Measurements from ENCODE around the gene UNC5CL. TPM values are rescaled to one million over a fixed set of nuclear protein-coding genes. Genes with fewer than 3 reads are reported as not detected.

Gene UNC5CL
- total RNA-seq, 1 experiment from 2014 or later: 4.5 TPM

DNA sequence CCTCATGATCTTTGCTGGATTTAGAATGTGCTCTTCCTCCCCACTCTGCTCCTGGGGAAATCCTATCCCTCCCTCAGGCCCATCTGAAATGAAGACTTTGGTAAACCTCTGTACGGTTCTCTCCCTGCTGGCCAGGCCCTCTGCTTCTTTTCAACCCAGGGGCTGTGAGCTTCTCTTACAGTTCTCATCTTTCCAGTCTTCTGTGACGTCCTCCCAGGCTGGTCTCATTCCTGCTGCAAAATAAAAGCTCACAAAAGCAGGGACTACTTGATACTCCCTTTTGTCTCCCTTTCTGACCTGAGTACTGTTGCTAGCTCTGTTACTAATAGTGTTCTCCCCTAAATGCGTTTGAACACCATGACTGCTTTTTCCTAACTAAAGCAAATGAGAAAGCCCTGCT is 46.3 kb downstream of the UNC5CL start:
- ChIA-PET POLR2A (no interaction called here), CTCF (interaction anchor here (1.7 to 3.2 kb wide), 2 partner anchors 35 to 80 kb away, joined by 3 to 15 read pairs; no protein-coding TSS in a partner anchor)
- peaks cover 29% of the 10 kb centered on the region for H3K4me1 Mint-ChIP-seq
- H3K4me3 Mint-ChIP-seq: no peak overlapping the region
- H3K27ac Mint-ChIP-seq: no peak overlapping the region
- DNase-seq (ENCODE audit: low spot score) (no peak), ATAC-seq (no peak)
- peaks cover 17% of the 10 kb centered on the region for H3K27me3 Mint-ChIP-seq (ENCODE audit: low read depth)
- no peak for TF ChIP-seq TCF7 (CRISPR knock-in tag; IDR thresholded peaks at IDR 0.05; ENCODE audit: low read depth)
- TF ChIP-seq, protein P1, sequence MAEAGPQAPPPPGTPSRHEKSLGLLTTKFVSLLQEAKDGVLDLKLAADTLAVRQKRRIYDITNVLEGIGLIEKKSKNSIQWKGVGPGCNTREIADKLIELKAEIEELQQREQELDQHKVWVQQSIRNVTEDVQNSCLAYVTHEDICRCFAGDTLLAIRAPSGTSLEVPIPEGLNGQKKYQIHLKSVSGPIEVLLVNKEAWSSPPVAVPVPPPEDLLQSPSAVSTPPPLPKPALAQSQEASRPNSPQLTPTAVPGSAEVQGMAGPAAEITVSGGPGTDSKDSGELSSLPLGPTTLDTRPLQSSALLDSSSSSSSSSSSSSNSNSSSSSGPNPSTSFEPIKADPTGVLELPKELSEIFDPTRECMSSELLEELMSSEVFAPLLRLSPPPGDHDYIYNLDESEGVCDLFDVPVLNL (CRISPR knock-in tag; IDR thresholded peaks at IDR 0.05; ENCODE audit: borderline replicate concordance, low read depth): no peak
- no peaks in the 10 kb centered on the region for H3K36me3 Mint-ChIP-seq
- peaks cover 10% of the 10 kb centered on the region for H3K9me3 Mint-ChIP-seq

DNA sequence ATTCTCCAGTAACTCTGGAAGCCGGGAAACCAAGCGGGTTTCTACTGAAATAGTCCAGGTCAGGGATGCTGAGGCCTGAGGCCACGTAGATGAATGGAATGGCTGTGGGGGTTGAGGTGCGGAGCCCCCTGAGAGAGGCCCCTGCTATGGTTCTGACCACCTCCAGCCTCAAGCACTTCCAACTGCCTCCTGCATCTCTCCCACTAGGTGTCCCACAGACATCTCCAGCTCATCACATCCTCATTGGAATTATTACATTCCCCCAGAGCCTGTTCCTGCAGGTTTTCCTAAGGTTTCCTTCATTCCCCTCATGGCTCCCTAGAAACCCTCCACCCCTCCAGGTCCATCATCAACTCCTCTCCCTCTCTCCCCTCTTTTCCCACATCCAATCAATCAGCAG is 48.7 kb downstream of the UNC5CL start:
- no peaks in the 10 kb centered on the region for H3K36me3 Mint-ChIP-seq
- H3K4me3 Mint-ChIP-seq: no peak overlapping the region
- H3K27me3 Mint-ChIP-seq (ENCODE audit: low read depth): peaks cover 17% of the 10 kb centered on the region
- H3K4me1 Mint-ChIP-seq: peaks cover 8% of the 10 kb centered on the region
- ATAC-seq (peak; percentile 64), DNase-seq (ENCODE audit: low spot score) (no peak)
- CTCF ChIA-PET: interaction anchor here (1.1 to 1.2 kb wide), 2 partner anchors 9 to 42 kb away, joined by 3 to 7 read pairs; no protein-coding TSS in a partner anchor
- POLR2A ChIA-PET: no interaction called here
- TF ChIP-seq RORB (CRISPR knock-in tag; IDR thresholded peaks at IDR 0.05) (no peak), SP1 (CRISPR knock-in tag; conservative IDR thresholded peaks at IDR 0.05) (no peak), FOXJ3 (CRISPR knock-in tag; IDR thresholded peaks at IDR 0.05; ENCODE audit: borderline replicate concordance) (no peak), ZNF138 (CRISPR knock-in tag; conservative IDR thresholded peaks at IDR 0.05) (no peak), CREB1 (CRISPR knock-in tag; IDR thresholded peaks at IDR 0.05) (no peak), JAZF1 (CRISPR knock-in tag; IDR thresholded peaks at IDR 0.05) (no peak), MXD4 (CRISPR knock-in tag; IDR thresholded peaks at IDR 0.05; ENCODE audit: borderline replicate concordance) (no peak), ZNF121 (CRISPR knock-in tag; IDR thresholded peaks at IDR 0.05) (no peak), CREM (CRISPR knock-in tag; IDR thresholded peaks at IDR 0.05) (no peak), NFYB (CRISPR knock-in tag; conservative IDR thresholded peaks at IDR 0.05; ENCODE audit: low read depth) (no peak), SMAD3 (CRISPR knock-in tag; IDR thresholded peaks at IDR 0.05; ENCODE audit: borderline replicate concordance) (no peak), ETV6 (CRISPR knock-in tag; IDR thresholded peaks at IDR 0.05) (no peak)
- TF ChIP-seq, protein P2, sequence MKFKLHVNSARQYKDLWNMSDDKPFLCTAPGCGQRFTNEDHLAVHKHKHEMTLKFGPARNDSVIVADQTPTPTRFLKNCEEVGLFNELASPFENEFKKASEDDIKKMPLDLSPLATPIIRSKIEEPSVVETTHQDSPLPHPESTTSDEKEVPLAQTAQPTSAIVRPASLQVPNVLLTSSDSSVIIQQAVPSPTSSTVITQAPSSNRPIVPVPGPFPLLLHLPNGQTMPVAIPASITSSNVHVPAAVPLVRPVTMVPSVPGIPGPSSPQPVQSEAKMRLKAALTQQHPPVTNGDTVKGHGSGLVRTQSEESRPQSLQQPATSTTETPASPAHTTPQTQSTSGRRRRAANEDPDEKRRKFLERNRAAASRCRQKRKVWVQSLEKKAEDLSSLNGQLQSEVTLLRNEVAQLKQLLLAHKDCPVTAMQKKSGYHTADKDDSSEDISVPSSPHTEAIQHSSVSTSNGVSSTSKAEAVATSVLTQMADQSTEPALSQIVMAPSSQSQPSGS (CRISPR knock-in tag; IDR thresholded peaks at IDR 0.05; ENCODE audit: borderline replicate concordance, low read depth): no peak
- TF ChIP-seq, protein P3, sequence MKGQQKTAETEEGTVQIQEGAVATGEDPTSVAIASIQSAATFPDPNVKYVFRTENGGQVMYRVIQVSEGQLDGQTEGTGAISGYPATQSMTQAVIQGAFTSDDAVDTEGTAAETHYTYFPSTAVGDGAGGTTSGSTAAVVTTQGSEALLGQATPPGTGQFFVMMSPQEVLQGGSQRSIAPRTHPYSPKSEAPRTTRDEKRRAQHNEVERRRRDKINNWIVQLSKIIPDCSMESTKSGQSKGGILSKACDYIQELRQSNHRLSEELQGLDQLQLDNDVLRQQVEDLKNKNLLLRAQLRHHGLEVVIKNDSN (CRISPR knock-in tag; IDR thresholded peaks at IDR 0.05): no peak
- TF ChIP-seq, protein P4, sequence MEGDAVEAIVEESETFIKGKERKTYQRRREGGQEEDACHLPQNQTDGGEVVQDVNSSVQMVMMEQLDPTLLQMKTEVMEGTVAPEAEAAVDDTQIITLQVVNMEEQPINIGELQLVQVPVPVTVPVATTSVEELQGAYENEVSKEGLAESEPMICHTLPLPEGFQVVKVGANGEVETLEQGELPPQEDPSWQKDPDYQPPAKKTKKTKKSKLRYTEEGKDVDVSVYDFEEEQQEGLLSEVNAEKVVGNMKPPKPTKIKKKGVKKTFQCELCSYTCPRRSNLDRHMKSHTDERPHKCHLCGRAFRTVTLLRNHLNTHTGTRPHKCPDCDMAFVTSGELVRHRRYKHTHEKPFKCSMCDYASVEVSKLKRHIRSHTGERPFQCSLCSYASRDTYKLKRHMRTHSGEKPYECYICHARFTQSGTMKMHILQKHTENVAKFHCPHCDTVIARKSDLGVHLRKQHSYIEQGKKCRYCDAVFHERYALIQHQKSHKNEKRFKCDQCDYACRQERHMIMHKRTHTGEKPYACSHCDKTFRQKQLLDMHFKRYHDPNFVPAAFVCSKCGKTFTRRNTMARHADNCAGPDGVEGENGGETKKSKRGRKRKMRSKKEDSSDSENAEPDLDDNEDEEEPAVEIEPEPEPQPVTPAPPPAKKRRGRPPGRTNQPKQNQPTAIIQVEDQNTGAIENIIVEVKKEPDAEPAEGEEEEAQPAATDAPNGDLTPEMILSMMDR (IDR thresholded peaks at IDR 0.05): no peak
- H3K27ac Mint-ChIP-seq: no peak overlapping the region
- H3K9me3 Mint-ChIP-seq: peaks cover 11% of the 10 kb centered on the region

Measured in WTC11 (cell line).